ENCODE data around the gene PPP2R2B. TPM values are rescaled to one million over a fixed set of nuclear protein-coding genes. Genes with fewer than 3 reads are reported as not detected.

The PPP2R2B gene
- total RNA-seq, 4 donors from 2014 or later = 1.2 to 4.0 (median 2.1) TPM

DNA sequence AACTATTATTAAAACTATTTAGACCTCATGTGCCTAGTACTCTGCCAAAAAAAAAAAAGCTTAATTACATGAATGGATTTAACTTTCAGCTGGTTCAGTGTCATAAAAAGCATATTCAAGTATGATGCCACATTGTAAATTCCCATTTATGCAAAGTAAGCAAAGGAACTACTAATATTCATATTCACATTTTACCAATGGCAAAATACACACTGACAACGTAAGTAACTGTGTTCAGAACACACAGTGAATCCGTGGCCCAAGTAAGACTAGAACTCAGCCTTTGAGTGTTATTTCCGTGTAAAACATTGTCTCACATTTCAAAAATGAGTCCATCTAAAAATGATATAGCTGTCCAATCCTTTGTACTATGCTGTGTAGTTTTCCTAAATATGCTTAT lies 56.8 kb downstream of the PPP2R2B start:
- Histone ChIP-seq H3K27me3 (no peaks in the 10 kb centered on the region), H3K4me1 (no peaks in the 10 kb centered on the region), H3K9me3 (no peaks in the 10 kb centered on the region), H3K27ac (replicated peaks in 1 of 4) (no peak overlapping the region), H3K4me3 (no peak overlapping the region), H3K36me3 (no peaks in the 10 kb centered on the region)
- no peak for DNase-seq (ENCODE audit: extremely low spot score)
- 90% methylated on average over 3 of the region's 3 CpGs for WGBS
- intact Hi-C loops (cut with DNase I) = no loop called here
- TF ChIP-seq EP300 (IDR thresholded peaks at IDR 0.05) (no peak), CTCF (IDR thresholded peaks at IDR 0.05) (no peak), POLR2A (IDR thresholded peaks at IDR 0.05; ENCODE audit: low read depth) (no peak), POLR2AphosphoS5 (IDR thresholded peaks at IDR 0.05) (no peak)

- intact Hi-C loops (cut with DNase I) = no loop called here
- Histone ChIP-seq H3K9me3 (no peaks in the 10 kb centered on the region), H3K27me3 (no peaks in the 10 kb centered on the region), H3K27ac (replicated peaks in 1 of 4) (no peak overlapping the region), H3K4me3 (no peak overlapping the region), H3K36me3 (no peaks in the 10 kb centered on the region), H3K4me1 (no peaks in the 10 kb centered on the region)
- no peak for TF ChIP-seq EP300 (IDR thresholded peaks at IDR 0.05)
- TF ChIP-seq POLR2A (IDR thresholded peaks at IDR 0.05; ENCODE audit: low read depth) = no peak
- TF ChIP-seq POLR2AphosphoS5 (IDR thresholded peaks at IDR 0.05) = no peak
- TF ChIP-seq CTCF (IDR thresholded peaks at IDR 0.05) = no peak
- WGBS = 91% methylated on average over 3 of the region's 3 CpGs
- DNase-seq (ENCODE audit: extremely low spot score) = no peak
Observed at GRCh38 chr5:146820987-146821386, 57.6 kb downstream of the PPP2R2B start.

- intact Hi-C loops (cut with DNase I) = no loop called here
- DNase-seq (ENCODE audit: extremely low spot score) = no peak
- no peak for TF ChIP-seq POLR2AphosphoS5 (IDR thresholded peaks at IDR 0.05)
- no peak for TF ChIP-seq POLR2A (IDR thresholded peaks at IDR 0.05; ENCODE audit: low read depth)
- no peak for TF ChIP-seq CTCF (IDR thresholded peaks at IDR 0.05)
- no peak for TF ChIP-seq EP300 (IDR thresholded peaks at IDR 0.05)
- 73% methylated on average over 2 of the region's 2 CpGs for WGBS
- H3K27me3 ChIP-seq = no peaks in the 10 kb centered on the region
- no peak overlapping the region for H3K27ac ChIP-seq (replicated peaks in 1 of 4)
- H3K36me3 ChIP-seq = no peaks in the 10 kb centered on the region
- no peak overlapping the region for H3K4me3 ChIP-seq
- H3K9me3 ChIP-seq = no peaks in the 10 kb centered on the region
- no peaks in the 10 kb centered on the region for H3K4me1 ChIP-seq
Observed at GRCh38 chr5:146818822-146819221, 59.7 kb downstream of the PPP2R2B start.

- 84% methylated on average over 4 of the region's 4 CpGs for WGBS
- intact Hi-C loops (cut with DNase I) = no loop called here
- Histone ChIP-seq H3K4me3 (no peak overlapping the region), H3K36me3 (no peaks in the 10 kb centered on the region), H3K9me3 (no peaks in the 10 kb centered on the region), H3K27me3 (no peaks in the 10 kb centered on the region), H3K27ac (replicated peaks in 1 of 4) (no peak overlapping the region), H3K4me1 (no peaks in the 10 kb centered on the region)
- TF ChIP-seq EP300 (IDR thresholded peaks at IDR 0.05) = no peak
- TF ChIP-seq POLR2AphosphoS5 (IDR thresholded peaks at IDR 0.05) = no peak
- no peak for TF ChIP-seq POLR2A (IDR thresholded peaks at IDR 0.05; ENCODE audit: low read depth)
- no peak for DNase-seq (ENCODE audit: extremely low spot score)
Observed at GRCh38 chr5:146817973-146818372, 60.6 kb downstream of the PPP2R2B start.

GRCh38 chr5:146816775-146817387 lies 61.7 kb downstream of the PPP2R2B start:
- Histone ChIP-seq H3K27ac (replicated peaks in 1 of 4) (no peak overlapping the region), H3K36me3 (no peaks in the 10 kb centered on the region), H3K9me3 (no peaks in the 10 kb centered on the region), H3K4me3 (no peak overlapping the region), H3K4me1 (no peaks in the 10 kb centered on the region), H3K27me3 (no peaks in the 10 kb centered on the region)
- 55% methylated on average over 1 of the region's 1 CpG for WGBS
- TF ChIP-seq POLR2A (IDR thresholded peaks at IDR 0.05; ENCODE audit: low read depth) (no peak), POLR2AphosphoS5 (IDR thresholded peaks at IDR 0.05) (no peak), CTCF (IDR thresholded peaks at IDR 0.05) (no peak), EP300 (IDR thresholded peaks at IDR 0.05) (no peak)
- intact Hi-C loops (cut with DNase I) = no loop called here
- no peak for DNase-seq (ENCODE audit: extremely low spot score)

Measured in esophagus muscularis mucosa (tissue), 4 donors.